ENCODE results near the gene PTPRH.
"Not testable (repeated sequence)": the region's sequence is repeated elsewhere in the genome, so short reads cannot be mapped to it uniquely, and the experiment has no call there.

Gene PTPRH

GRCh38 chr19:55244004-55244680 lies 34.8 kb upstream of the PTPRH start:
- DNase-seq = no peak

- no peak for DNase-seq
These were observed 33.2 kb upstream of the PTPRH start for GRCh38 chr19:55242517-55242916.

- DNase-seq = no peak
These were observed 32.7 kb upstream of the PTPRH start for GRCh38 chr19:55241935-55242464.

- DNase-seq = no peak
These were observed 32.0 kb upstream of the PTPRH start for GRCh38 chr19:55241143-55241934.

GRCh38 chr19:55240713-55241020 lies 31.4 kb upstream of the PTPRH start:
- DNase-seq = no peak

GRCh38 chr19:55239004-55239403 lies 29.7 kb upstream of the PTPRH start:
- no peak for DNase-seq

- DNase-seq = no peak
These were observed 28.7 kb upstream of the PTPRH start for GRCh38 chr19:55238030-55238429.

GRCh38 chr19:55232986-55233385 lies 23.7 kb upstream of the PTPRH start:
- DNase-seq = no peak

GRCh38 chr19:55232286-55232602 lies 22.9 kb upstream of the PTPRH start:
- DNase-seq = no peak

- no peak for DNase-seq
These were observed 22.3 kb upstream of the PTPRH start for GRCh38 chr19:55231391-55232285.

GRCh38 chr19:55230780-55231179 lies 21.5 kb upstream of the PTPRH start:
- no peak for DNase-seq

- no peak for DNase-seq
These were observed 21.0 kb upstream of the PTPRH start for GRCh38 chr19:55230329-55230728.

- DNase-seq = no peak
These were observed 20.5 kb upstream of the PTPRH start for GRCh38 chr19:55229789-55230182.

- DNase-seq = no peak
These were observed 20.0 kb upstream of the PTPRH start for GRCh38 chr19:55229145-55229788.

GRCh38 chr19:55228403-55229031 lies 19.2 kb upstream of the PTPRH start, which contains the start of gene TMEM86B:
TMEM86B (minus strand) TSS chr19:55228763; CDS start chr19:55228741, 22 bp downstream.
- no peak for DNase-seq

GRCh38 chr19:55228015-55228391 lies 18.7 kb upstream of the PTPRH start:
- no peak for DNase-seq

GRCh38 chr19:55227241-55228014 lies 18.1 kb upstream of the PTPRH start:
- no peak for DNase-seq

- no peak for DNase-seq
These were observed 17.5 kb upstream of the PTPRH start for GRCh38 chr19:55226788-55227187.

GRCh38 chr19:55226273-55226672 lies 17.0 kb upstream of the PTPRH start:
- DNase-seq = no peak

- no peak for DNase-seq
These were observed 16.2 kb upstream of the PTPRH start for GRCh38 chr19:55225415-55225958.

- DNase-seq = not testable (repeated sequence)
These were observed 15.5 kb upstream of the PTPRH start for GRCh38 chr19:55224679-55225414.

Measured in NCI-H526 (cell line).